ENCODE data around the gene RPL19. TPM values are rescaled to one million over a fixed set of nuclear protein-coding genes. Genes with fewer than 3 reads are reported as not detected.

RPL19 gene
- total and polyA plus RNA-seq, 2 donors (not counting 3 experiments of a cell fraction or from before 2014, with no cell fraction given), result 1,802 to 1,958 TPM

DNA sequence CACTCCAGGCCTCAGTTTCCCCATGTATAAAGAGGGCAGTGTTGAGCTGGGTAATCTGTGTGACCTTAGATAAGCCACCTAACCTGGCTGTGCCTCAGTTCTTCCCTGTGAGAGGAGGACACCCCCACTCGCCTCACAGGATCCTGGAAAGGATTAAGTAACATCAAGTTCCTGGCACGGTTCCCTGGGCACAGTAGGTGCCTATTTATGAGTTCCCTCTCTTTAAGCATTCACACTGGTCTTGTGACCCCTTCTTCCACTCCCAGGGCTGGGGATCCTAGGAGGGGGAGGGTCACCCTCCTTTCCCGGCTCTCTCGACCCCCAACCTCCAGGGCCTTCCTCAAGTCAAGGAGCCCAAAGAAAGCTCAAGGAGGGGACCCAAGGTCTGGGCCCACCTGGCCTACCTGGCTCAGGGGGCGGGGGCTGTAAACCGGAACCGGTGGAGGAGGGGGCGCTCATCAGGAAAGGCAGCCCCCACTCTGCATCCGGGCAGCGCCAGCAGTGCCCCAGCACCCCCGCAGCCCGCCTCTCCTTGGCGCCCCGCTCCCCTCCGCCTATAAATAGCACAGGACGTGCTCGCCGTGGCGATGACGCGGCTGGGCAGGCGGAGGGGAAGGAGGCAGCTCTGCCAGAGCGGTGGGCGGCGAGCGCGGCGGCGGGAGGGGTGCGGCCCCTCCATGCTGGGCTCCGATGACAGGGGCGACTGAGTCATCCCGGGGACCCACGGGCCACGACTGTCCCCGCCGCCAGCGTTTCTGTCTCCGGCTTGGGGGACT is 9.4 kb downstream of the RPL19 start:
- H3K9ac ChIP-seq (replicated peaks; ENCODE audit: extremely low read depth, insufficient read depth, low read length), result no peak overlapping the region
- intact Hi-C loops (cut with micrococcal nuclease), result no loop called here
- DNase-seq (ENCODE audit: low read depth, low spot score), result peak; percentile 29

More for the DNA sequence above, 9.4 kb downstream of the RPL19 start:
- BruUV-seq (replicated peaks), result no TSS peak
- FAIRE-seq, result no peak
- H2AFZ ChIP-seq (ENCODE audit: low read depth, low read length), result peak overlapping the region; percentile 72
- ChIA-PET CTCF (interaction anchor here (0.9 to 9.6 kb wide), 5 partner anchors 8 to 45 kb away, joined by 3 to 420 read pairs (median 6); no protein-coding TSS in a partner anchor), POLR2A (interaction anchor here (1.1 kb wide), 1 partner anchor 9 kb away, joined by 7 read pairs; the partner anchor contains the start of gene RPL19)
- H3K36me3 ChIP-seq (ENCODE audit: control insufficient read depth in 2 of 2, extremely low read depth in 1 of 2, insufficient read depth in 2 of 2, low read length in 2 of 2), result peaks cover 0 to 7% of the 10 kb centered on the region in 2 experiments
- peaks cover 5% of the 10 kb centered on the region for H3K4me1 ChIP-seq (ENCODE audit: control insufficient read depth, extremely low read depth, insufficient read depth, low read length)
- H4K20me1 ChIP-seq (replicated peaks; ENCODE audit: control insufficient read depth, extremely low read depth, insufficient read depth, low read length), result no peaks in the 10 kb centered on the region
- dilution Hi-C loops (cut with MboI; ENCODE audit: extremely low pct_ligation_motif_present, low sequenced_read_pairs), result no loop called here
- no peaks in the 10 kb centered on the region for H3K9me3 ChIP-seq (replicated peaks; ENCODE audit: control insufficient read depth, insufficient read depth, low read length)
- H3K27me3 ChIP-seq (ENCODE audit: control insufficient read depth in 2 of 2, insufficient read depth in 2 of 2, low read length in 2 of 2), result peaks cover 0 to 2% of the 10 kb centered on the region in 2 experiments
- H3K79me2 ChIP-seq (ENCODE audit: control insufficient read depth, insufficient read depth, low read length), result no peaks in the 10 kb centered on the region
- H3K9me1 ChIP-seq (replicated peaks; ENCODE audit: control insufficient read depth, extremely low read depth, insufficient read depth, low read length), result no peaks in the 10 kb centered on the region
- H3K4me2 ChIP-seq (ENCODE audit: insufficient read depth, low read length), result peak overlapping the region; percentile 45
- H3K4me3 ChIP-seq (replicated peaks in 1 of 3; ENCODE audit: insufficient read depth in 1 of 3, low read depth in 1 of 3, low read length in 3 of 3), result peak overlapping the region in 2 of 3 experiments; percentile 7 to 27
- no peak overlapping the region for H3K27ac ChIP-seq (ENCODE audit: insufficient read depth, low read depth, low read length)
- no peak for TF ChIP-seq EZH2 (IDR thresholded peaks at IDR 0.05; ENCODE audit: borderline replicate concordance, low read depth, low read length, severe bottlenecking)
- no peak for TF ChIP-seq MYC (IDR thresholded peaks at IDR 0.05; ENCODE audit: low read depth, low read length)
- TF ChIP-seq GATA2 (IDR thresholded peaks at IDR 0.05; ENCODE audit: insufficient read depth, insufficient read length, low read depth, low read length), result no peak
- no peak for TF ChIP-seq CTCF (IDR thresholded peaks at IDR 0.05; ENCODE audit: extremely low read depth in 1 of 2, insufficient read depth in 1 of 2, low read depth in 1 of 2, low read length in 2 of 2)
- TF ChIP-seq POLR2A (IDR thresholded peaks at IDR 0.05; ENCODE audit: low read depth, low read length), result no peak
- TF ChIP-seq, protein P1, sequence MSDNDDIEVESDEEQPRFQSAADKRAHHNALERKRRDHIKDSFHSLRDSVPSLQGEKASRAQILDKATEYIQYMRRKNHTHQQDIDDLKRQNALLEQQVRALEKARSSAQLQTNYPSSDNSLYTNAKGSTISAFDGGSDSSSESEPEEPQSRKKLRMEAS (IDR thresholded peaks at IDR 0.05; ENCODE audit: insufficient read depth, insufficient read length), result no peak
- TF ChIP-seq POLR2AphosphoS5 (IDR thresholded peaks at IDR 0.05; ENCODE audit: insufficient read depth, low read depth, low read length), result no peak
- TF ChIP-seq FOS (IDR thresholded peaks at IDR 0.05; ENCODE audit: borderline replicate concordance, insufficient read depth, low read length), result no peak
- TF ChIP-seq JUN (IDR thresholded peaks at IDR 0.05; ENCODE audit: borderline replicate concordance, insufficient read depth, insufficient read length, low read depth), result no peak
